Measurements from ENCODE around the gene VAV3.
"Not testable (repeated sequence)": the region's sequence is repeated elsewhere in the genome, so short reads cannot be mapped to it uniquely, and the experiment has no call there.

Gene VAV3

GRCh38 chr1:107786203-107786845 lies 178.7 kb downstream of the VAV3 start:
- DNase-seq = no peak

GRCh38 chr1:107785496-107786202 lies 179.3 kb downstream of the VAV3 start:
- DNase-seq = peak in 1 of 2 experiments; percentile 19

GRCh38 chr1:107782217-107782845 lies 182.6 kb downstream of the VAV3 start:
- DNase-seq = peak; percentile 64 to 81

- no peak for DNase-seq
These were observed 183.7 kb downstream of the VAV3 start for GRCh38 chr1:107781245-107781644.

- no peak for DNase-seq
These were observed 187.3 kb downstream of the VAV3 start for GRCh38 chr1:107777664-107778047.

GRCh38 chr1:107776900-107777663 lies 187.9 kb downstream of the VAV3 start:
- DNase-seq = no peak

- DNase-seq = no peak
These were observed 193.6 kb downstream of the VAV3 start for GRCh38 chr1:107771377-107771776.

GRCh38 chr1:107767156-107767582 lies 197.8 kb downstream of the VAV3 start:
- no peak for DNase-seq

GRCh38 chr1:107766533-107766932 lies 198.4 kb downstream of the VAV3 start:
- DNase-seq = no peak

GRCh38 chr1:107762751-107763390 lies 202.1 kb downstream of the VAV3 start:
- no peak for DNase-seq

- DNase-seq = no peak
These were observed 204.9 kb downstream of the VAV3 start for GRCh38 chr1:107760065-107760464.

GRCh38 chr1:107750364-107750959 lies 214.5 kb downstream of the VAV3 start:
- DNase-seq = peak; percentile 57 to 79

GRCh38 chr1:107748531-107748930 lies 216.4 kb downstream of the VAV3 start:
- DNase-seq = peak; percentile 21 to 38

- DNase-seq = no peak
These were observed 223.7 kb downstream of the VAV3 start for GRCh38 chr1:107741242-107741641.

- no peak for DNase-seq
These were observed 224.4 kb downstream of the VAV3 start for GRCh38 chr1:107740579-107740978.

GRCh38 chr1:107739651-107740050 lies 225.3 kb downstream of the VAV3 start:
- no peak for DNase-seq

- no peak for DNase-seq
These were observed 225.8 kb downstream of the VAV3 start for GRCh38 chr1:107739201-107739600.

- DNase-seq = not testable (repeated sequence)
These were observed 231.6 kb downstream of the VAV3 start for GRCh38 chr1:107733401-107733800.

GRCh38 chr1:107727866-107728265 lies 237.1 kb downstream of the VAV3 start:
- DNase-seq = no peak

- DNase-seq = no peak
These were observed 238.1 kb downstream of the VAV3 start for GRCh38 chr1:107726860-107727259.

- no peak for DNase-seq
These were observed 240.3 kb downstream of the VAV3 start for GRCh38 chr1:107724648-107725047.

GRCh38 chr1:107720210-107720609 lies 244.8 kb downstream of the VAV3 start:
- not testable (repeated sequence) for DNase-seq

Data from Kasumi-1 (cell line).